Stimulated activated CD8-positive, alpha-beta memory T cell treated with anti-CD3 and anti-CD28 coated beads, Interleukin-12 subunit alpha, Interleukin-12 subunit beta, amount 100 ng/mL, for 24 hours (primary cell): ENCODE data around the gene SPDYE2.
"Not testable (repeated sequence)": the region's sequence is repeated elsewhere in the genome, so short reads cannot be mapped to it uniquely, and the experiment has no call there.

Experiments
- DNase-seq: peaks from one replicate; pipeline ENCODE4 v3.0.0-alpha.2; 2020; ENCODE audit errors: extremely low read depth

SPDYE2 gene

GRCh38 chr7:102604431-102605145, 53.6 kb downstream of the SPDYE2 start:
- DNase-seq = not testable (repeated sequence)

GRCh38 chr7:102606848-102607247, 55.8 kb downstream of the SPDYE2 start:
- DNase-seq = not testable (repeated sequence)

GRCh38 chr7:102609734-102610133, 58.7 kb downstream of the SPDYE2 start:
- DNase-seq = not testable (repeated sequence)

DNA sequence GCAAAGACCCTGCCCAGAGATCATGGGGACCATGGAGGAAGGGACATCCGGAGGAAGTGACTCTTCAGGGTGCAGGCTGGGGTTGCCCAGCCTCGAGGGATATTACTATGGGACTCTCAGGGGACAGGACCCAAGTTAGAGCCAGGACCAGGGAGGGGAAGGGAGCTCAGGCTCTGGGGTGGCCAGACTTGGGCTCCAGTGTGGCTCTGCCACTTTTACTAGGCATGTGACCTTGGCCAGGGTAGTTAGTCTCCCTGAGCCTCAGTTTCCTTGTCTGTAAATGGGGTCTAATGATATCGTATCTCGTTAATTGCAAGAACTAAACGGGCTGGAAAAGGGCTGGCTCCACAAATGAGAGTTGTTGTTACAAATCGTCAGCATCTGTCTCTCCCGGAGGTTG, 59.4 kb downstream of the SPDYE2 start:
- not testable (repeated sequence) for DNase-seq

DNA sequence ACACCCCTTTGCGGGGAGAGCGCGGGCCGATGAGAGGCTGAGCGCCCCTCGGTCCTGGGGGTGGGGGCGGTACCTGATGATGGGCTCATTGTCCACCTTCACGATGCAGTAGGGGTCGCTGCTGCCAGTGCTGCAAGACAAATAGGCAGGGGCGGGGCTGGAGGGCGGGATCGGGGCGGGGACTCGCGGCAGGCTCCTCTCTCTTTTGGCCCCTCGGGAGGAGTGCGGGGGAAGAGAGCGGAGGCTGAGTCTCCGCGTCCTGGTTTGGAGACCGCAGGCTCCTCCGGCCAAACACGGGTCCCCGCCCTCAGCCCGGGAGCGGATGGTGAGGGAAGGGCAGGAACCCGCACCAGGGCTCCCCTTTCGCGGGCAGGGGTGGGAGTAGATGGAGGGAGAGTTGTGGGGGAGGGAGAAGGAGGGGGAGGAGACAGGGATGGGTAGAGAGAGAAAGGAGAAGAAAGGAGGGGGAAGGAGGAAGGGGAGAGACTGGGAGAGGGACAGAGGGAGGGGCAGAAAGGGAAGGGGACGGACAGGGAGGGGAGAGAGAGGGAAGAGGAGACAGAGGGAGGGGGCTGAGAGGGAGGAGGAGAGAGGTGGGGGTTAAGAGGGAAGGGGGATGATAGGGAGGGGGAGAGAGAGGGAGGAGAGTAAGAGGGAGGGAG, 60.1 kb downstream of the SPDYE2 start:
- DNase-seq = not testable (repeated sequence)

DNA sequence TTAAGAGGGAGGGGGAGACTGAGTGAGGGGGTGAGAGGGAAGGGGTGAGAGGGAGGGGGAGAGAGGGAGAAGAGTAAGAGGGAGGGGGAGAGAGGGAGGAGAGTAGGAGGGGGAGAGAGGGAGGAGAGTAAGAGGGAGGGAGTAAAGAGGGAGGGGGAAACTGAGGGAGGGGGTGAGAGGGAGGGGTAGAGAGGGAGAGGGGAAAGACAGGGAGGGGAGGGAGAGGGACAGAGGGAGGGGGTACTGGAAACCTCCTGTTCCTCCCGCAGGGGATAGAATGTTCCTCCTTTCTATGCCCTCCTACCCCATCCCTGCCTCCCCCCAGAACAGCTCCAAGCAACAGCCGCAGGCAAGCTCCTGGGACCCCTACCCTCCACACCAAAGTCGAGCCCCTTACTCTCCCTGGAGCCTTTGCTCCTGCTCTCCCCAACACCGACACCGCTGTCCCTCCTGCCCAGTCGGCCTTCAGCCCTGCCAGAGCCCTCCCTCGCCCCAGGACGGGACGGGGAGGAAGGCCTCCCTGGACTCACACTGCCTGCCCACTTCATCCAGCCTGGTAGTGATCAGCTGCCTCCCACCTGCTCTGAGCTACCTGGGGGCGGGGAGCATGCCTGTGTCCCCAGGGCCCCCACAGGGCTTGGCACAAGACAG, 60.8 kb downstream of the SPDYE2 start:
- not testable (repeated sequence) for DNase-seq
